Mesendoderm (in vitro differentiated cells): ENCODE data around the gene DGCR6.
"Not testable (repeated sequence)": the region's sequence is repeated elsewhere in the genome, so short reads cannot be mapped to it uniquely, and the experiment has no call there.

Experiments used
- DNase-seq: peaks from one replicate; pipeline ENCODE4 v3.0.0; 2013
- H2AK5ac ChIP-seq: 2 replicates; pipeline ENCODE4 v1.6.1; 2013; ENCODE audit warnings: low read length, inconsistent platforms
- H2BK120ac ChIP-seq: 2 replicates; pipeline ENCODE4 v1.6.1; 2013; ENCODE audit warnings: low read depth, mild to moderate bottlenecking, low read length, moderate library complexity, mixed read lengths
- H2BK15ac ChIP-seq: replicated peaks from 2 replicates; pipeline ENCODE4 v1.6.1; 2013; ENCODE audit warnings: low read depth, mild to moderate bottlenecking, moderate library complexity
- H2BK5ac ChIP-seq: 2 replicates; pipeline ENCODE4 v1.6.1; 2013; ENCODE audit warnings: low read length, inconsistent platforms
- H3K18ac ChIP-seq: 2 replicates; pipeline ENCODE4 v1.6.1; 2013; ENCODE audit warnings: mild to moderate bottlenecking, low read length, mixed read lengths
- H3K23ac ChIP-seq: one replicate; pipeline ENCODE4 v1.6.1; 2013; ENCODE audit warnings: low read length
- H3K27ac ChIP-seq: 2 replicates; pipeline ENCODE4 v1.5.1; 2013; ENCODE audit warnings: low read depth, mild to moderate bottlenecking, inconsistent platforms, low read length, moderate library complexity
- H3K27me3 ChIP-seq: 2 replicates; pipeline ENCODE4 v1.6.1; 2013; ENCODE audit warnings: low read length, control low read depth, mild to moderate bottlenecking, inconsistent platforms; ENCODE audit not compliant: insufficient read depth, poor library complexity
- H3K36me3 ChIP-seq: 2 replicates; pipeline ENCODE4 v1.6.1; 2013; ENCODE audit warnings: low read length, inconsistent platforms; ENCODE audit not compliant: control insufficient read depth, insufficient read depth
- H3K4ac ChIP-seq: one replicate; pipeline ENCODE4 v1.6.1; 2013; ENCODE audit warnings: low read depth, mild to moderate bottlenecking, low read length, moderate library complexity
- H3K4me1 ChIP-seq: 2 replicates; pipeline ENCODE4 v1.6.1; 2013; ENCODE audit warnings: low read depth, low read length, inconsistent platforms; ENCODE audit not compliant: control insufficient read depth
- H3K4me2 ChIP-seq: 2 replicates; pipeline ENCODE4 v1.6.1; 2013; ENCODE audit warnings: low read length
- H3K4me3 ChIP-seq: 2 replicates; pipeline ENCODE4 v1.5.1; 2013; ENCODE audit warnings: mild to moderate bottlenecking, low read length
- H3K56ac ChIP-seq: one replicate; pipeline ENCODE4 v1.6.1; 2013; ENCODE audit warnings: low read length
- H3K79me1 ChIP-seq: 2 replicates; pipeline ENCODE4 v1.6.1; 2013; ENCODE audit warnings: low read length, inconsistent platforms
- H3K79me2 ChIP-seq: 2 replicates; pipeline ENCODE4 v1.6.1; 2013; ENCODE audit warnings: mild to moderate bottlenecking, low read length; ENCODE audit not compliant: control insufficient read depth, insufficient read depth
- H3K9ac ChIP-seq: 2 replicates; pipeline ENCODE4 v1.6.1; 2013; ENCODE audit warnings: low read length, inconsistent platforms
- H4K5ac ChIP-seq: one replicate; pipeline ENCODE4 v1.6.1; 2013; ENCODE audit warnings: low read length
- H4K8ac ChIP-seq: one replicate; pipeline ENCODE4 v1.6.1; 2013; ENCODE audit warnings: low read depth, mild to moderate bottlenecking, control low read depth, low read length, moderate library complexity
- WGBS: extraction: QIAGEN DNeasy Blood & Tissue Kit; methylation state at CpG from one replicate; pipeline ENCODE4 v1.1.7; 2013; ENCODE audit warnings: low lambda C conversion rate, missing lambda C conversion rate; ENCODE audit not compliant: insufficient coverage; ENCODE audit errors: extremely low coverage; 5-methylcytosine and 5-hydroxymethylcytosine counted together

The DGCR6 gene

DNA sequence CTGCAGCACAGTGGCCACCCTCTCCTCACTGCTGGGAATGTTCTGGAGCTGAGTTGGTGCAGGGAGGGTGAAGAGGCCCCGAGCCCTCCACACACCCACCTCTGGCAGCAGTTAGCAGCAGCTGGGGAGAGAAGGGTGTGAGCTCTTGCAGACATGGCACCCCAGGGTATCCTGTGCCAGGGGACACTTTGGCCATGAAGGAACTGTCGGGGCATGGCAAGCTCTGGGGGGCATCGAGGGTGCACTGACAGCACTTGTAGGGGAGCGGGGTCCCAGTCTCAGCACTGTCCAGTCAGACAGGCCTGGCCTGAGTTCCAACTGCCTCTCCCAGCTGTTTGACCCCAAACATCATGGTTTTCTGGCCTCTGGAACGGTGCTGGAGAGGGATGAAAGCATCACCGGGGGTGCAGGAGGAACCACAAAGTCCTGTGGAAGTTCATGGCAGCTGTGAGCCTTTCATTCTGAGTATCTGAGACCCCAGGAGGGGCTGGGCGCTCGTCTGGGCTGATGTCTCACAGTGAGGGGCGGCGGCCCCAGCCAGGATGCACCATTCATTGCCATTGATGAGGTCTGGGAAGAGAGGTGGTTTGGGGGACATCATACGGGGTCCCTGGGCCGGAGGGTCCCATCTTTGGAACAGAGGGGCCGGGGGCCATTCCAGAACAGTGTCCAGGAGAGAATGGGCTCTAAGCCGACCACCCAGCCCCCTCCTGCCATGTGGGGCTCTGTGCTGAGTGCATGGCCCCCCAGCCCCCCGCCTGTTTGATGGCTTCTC, 50.2 kb downstream of the DGCR6 start:
- not testable (repeated sequence) for H3K23ac ChIP-seq, H2AK5ac ChIP-seq, H3K27me3 ChIP-seq, H3K36me3 ChIP-seq, H3K56ac ChIP-seq, H3K4me2 ChIP-seq, H2BK5ac ChIP-seq, H3K79me2 ChIP-seq, H3K18ac ChIP-seq, H4K5ac ChIP-seq, H3K4me1 ChIP-seq, H3K27ac ChIP-seq, H2BK15ac ChIP-seq, H4K8ac ChIP-seq, H3K4me3 ChIP-seq, H3K9ac ChIP-seq, H3K4ac ChIP-seq, H2BK120ac ChIP-seq, H3K79me1 ChIP-seq, DNase-seq
- WGBS = no CpG with 5 or more reads among the region's 15 CpGs

DNA sequence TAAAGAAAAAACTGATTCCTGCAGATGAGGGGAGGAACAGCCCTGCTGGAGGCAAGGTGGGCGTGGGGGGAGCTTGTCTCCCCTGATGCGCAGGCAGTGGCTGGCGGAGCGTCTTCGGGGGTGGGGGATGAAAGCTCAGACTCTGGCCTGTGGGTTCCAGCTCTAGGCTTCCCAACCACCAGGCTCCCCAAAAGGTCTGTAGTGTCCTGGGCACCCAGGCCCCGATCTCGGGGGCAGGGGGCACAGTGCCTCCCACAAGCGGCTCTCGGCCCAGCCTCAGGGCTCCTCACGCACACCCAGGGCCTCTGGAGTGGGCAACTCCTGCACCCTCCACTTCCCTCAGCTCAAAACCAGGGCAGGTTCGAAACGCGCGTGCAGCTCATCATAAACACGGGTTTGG, 50.8 kb downstream of the DGCR6 start:
- H3K56ac ChIP-seq, H3K23ac ChIP-seq, H2AK5ac ChIP-seq, H3K27me3 ChIP-seq, H2BK5ac ChIP-seq, DNase-seq, H3K4me3 ChIP-seq, H3K4ac ChIP-seq, H3K79me2 ChIP-seq, H3K4me1 ChIP-seq, H3K79me1 ChIP-seq, H3K9ac ChIP-seq, H3K18ac ChIP-seq, H3K4me2 ChIP-seq, H4K5ac ChIP-seq, H3K36me3 ChIP-seq, H4K8ac ChIP-seq, H2BK15ac ChIP-seq, H3K27ac ChIP-seq, H2BK120ac ChIP-seq: not testable (repeated sequence)
- no CpG with 5 or more reads among the region's 15 CpGs for WGBS

DNA sequence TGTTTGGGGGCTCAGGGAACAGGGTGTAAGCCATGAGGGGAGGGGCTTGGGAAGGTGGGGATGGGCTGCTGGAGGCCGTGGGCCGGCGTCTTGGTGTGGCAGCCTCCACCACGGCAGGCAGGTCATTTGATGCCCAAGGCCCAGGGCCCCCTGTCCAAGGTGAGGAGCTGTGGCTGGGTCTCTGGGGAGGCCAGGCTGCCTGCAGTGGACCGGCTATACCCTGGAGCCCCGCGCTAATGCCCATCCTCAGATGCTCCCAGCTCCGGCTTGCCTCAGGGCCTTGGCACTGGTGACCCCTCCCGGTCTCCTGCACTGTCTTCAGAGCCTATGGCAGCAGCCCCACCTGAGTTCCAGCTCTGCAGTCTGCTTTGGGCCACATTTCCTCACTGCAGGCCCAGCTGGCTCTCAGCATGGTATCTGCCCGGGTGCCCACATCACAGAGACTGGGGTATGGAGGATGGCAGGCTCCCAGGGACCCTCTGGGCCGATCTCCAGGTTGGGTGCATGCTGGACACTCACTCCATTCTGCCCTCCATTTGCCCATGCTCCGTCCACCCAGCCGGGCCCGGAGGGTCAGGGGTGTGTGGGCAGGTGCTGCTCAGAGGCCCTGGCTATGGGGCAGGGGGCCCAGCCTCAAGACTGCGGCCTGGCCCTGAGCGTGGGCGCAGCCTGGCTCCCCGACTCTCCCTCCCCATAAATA, 51.7 kb downstream of the DGCR6 start:
- not testable (repeated sequence) for DNase-seq, H3K9ac ChIP-seq, H3K4ac ChIP-seq, H2BK120ac ChIP-seq, H3K79me2 ChIP-seq, H4K8ac ChIP-seq, H3K27me3 ChIP-seq, H4K5ac ChIP-seq, H3K27ac ChIP-seq, H2AK5ac ChIP-seq, H3K4me3 ChIP-seq, H3K4me2 ChIP-seq, H3K56ac ChIP-seq, H3K36me3 ChIP-seq, H2BK5ac ChIP-seq, H3K23ac ChIP-seq, H3K4me1 ChIP-seq, H3K79me1 ChIP-seq, H3K18ac ChIP-seq, H2BK15ac ChIP-seq
- WGBS = no CpG with 5 or more reads among the region's 18 CpGs

DNA sequence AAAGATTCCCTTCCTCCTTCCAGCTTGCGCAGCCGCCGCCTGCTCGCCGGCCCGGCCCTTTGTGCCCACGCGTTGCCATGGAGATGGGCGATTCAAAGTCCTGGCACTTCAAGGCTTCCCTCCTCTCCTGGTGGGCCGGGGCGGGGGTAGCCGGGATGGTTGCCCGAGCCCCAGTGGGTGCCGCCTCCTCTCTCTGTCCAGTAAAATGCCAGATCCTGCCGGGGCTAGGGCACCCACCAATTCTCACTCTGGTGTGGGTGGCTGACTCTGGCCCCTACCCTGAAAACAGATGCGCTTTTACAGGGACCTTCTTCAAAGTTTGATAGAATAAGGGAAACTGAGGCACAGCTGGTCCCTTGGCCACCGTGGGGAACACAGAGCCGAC, 52.2 kb downstream of the DGCR6 start:
- not testable (repeated sequence) for H3K23ac ChIP-seq
- WGBS = no CpG with 5 or more reads among the region's 18 CpGs

DNA sequence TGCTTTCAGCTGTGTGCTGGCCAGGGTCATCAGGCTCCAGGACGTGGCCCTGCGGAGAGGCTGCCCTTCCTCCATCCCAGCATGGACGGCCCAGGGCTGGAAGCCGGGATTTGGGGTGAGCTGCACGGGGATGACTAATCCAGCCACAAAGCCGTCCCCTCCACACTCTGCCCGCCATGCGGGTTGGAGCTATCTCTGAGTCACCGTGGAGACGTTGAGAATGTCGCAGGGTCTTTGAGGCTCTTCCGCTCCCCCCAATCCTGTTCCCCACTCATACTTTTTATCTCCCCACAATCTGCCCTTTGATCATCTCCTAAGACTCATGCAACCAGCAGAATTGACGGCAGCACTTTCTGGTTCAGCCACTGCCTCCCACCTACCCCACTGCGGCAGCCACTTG, 52.6 kb downstream of the DGCR6 start:
- not testable (repeated sequence) for H3K79me1 ChIP-seq, H2BK15ac ChIP-seq, H3K56ac ChIP-seq, H2AK5ac ChIP-seq, H3K4me1 ChIP-seq, H3K36me3 ChIP-seq, H2BK5ac ChIP-seq, H3K4me2 ChIP-seq, H2BK120ac ChIP-seq, H4K8ac ChIP-seq, H3K79me2 ChIP-seq, H3K23ac ChIP-seq, H3K27ac ChIP-seq, H4K5ac ChIP-seq, H3K4me3 ChIP-seq, H3K4ac ChIP-seq, H3K27me3 ChIP-seq, DNase-seq, H3K9ac ChIP-seq, H3K18ac ChIP-seq
- no CpG with 5 or more reads among the region's 14 CpGs for WGBS

More for the DNA sequence above, 52.2 kb downstream of the DGCR6 start:
- H3K79me1 ChIP-seq, H3K27ac ChIP-seq, H3K4me2 ChIP-seq, H3K9ac ChIP-seq, H2AK5ac ChIP-seq, H3K4me3 ChIP-seq, H4K5ac ChIP-seq, H2BK120ac ChIP-seq, H4K8ac ChIP-seq, H2BK5ac ChIP-seq, H3K36me3 ChIP-seq, H3K4ac ChIP-seq, H3K18ac ChIP-seq, H2BK15ac ChIP-seq, H3K27me3 ChIP-seq, H3K79me2 ChIP-seq, H3K56ac ChIP-seq, DNase-seq, H3K4me1 ChIP-seq: not testable (repeated sequence)
